Rectal smooth muscle tissue (tissue), 1 donor: ENCODE measurements around the gene FBP1.

Experiments used
- H3K27ac ChIP-seq: one replicate; pipeline ENCODE4 v1.7.0; 2013; ENCODE audit warnings: low read depth, low read length, inconsistent platforms
- H3K27me3 ChIP-seq: one replicate; pipeline ENCODE4 v1.7.0; 2013; ENCODE audit warnings: low read length; ENCODE audit not compliant: control insufficient read depth, insufficient read depth
- H3K36me3 ChIP-seq: one replicate; pipeline ENCODE4 v1.7.0; 2013; ENCODE audit warnings: low read length; ENCODE audit not compliant: control insufficient read depth, insufficient read depth
- H3K4me1 ChIP-seq: one replicate; pipeline ENCODE4 v1.7.0; 2013; ENCODE audit warnings: low read length; ENCODE audit not compliant: control insufficient read depth, insufficient read depth
- H3K4me3 ChIP-seq: one replicate; pipeline ENCODE4 v1.7.0; 2013; ENCODE audit warnings: low read length
- H3K9ac ChIP-seq: one replicate; pipeline ENCODE4 v1.7.0; 2013; ENCODE audit warnings: low read length

Gene FBP1

GRCh38 chr9:94639061-94639998 lies at the start of gene FBP1:
Gene FBP1, minus strand, starts transcription at chr9:94639518. Its CDS starts 208 bp downstream, at chr9:94639310.
- H3K27ac ChIP-seq = no peak within 1 kb of the TSS
- H3K27me3 ChIP-seq = no peaks in the 10 kb centered on the region
- peak within 1 kb of the TSS; percentile 3 for H3K9ac ChIP-seq
- H3K4me3 ChIP-seq = peak within 1 kb of the TSS; percentile 73
- H3K36me3 ChIP-seq = no peaks in the 10 kb centered on the region
- no peaks in the 10 kb centered on the region for H3K4me1 ChIP-seq

GRCh38 chr9:94687451-94687850 lies 48.1 kb upstream of the FBP1 start:
- H3K4me1 ChIP-seq = no peaks in the 10 kb centered on the region
- H3K27me3 ChIP-seq = no peaks in the 10 kb centered on the region
- H3K4me3 ChIP-seq = no peak overlapping the region
- no peaks in the 10 kb centered on the region for H3K36me3 ChIP-seq
- H3K27ac ChIP-seq = no peak overlapping the region
- no peak overlapping the region for H3K9ac ChIP-seq

- Histone ChIP-seq H3K27ac (no peak overlapping the region), H3K9ac (no peak overlapping the region), H3K4me3 (no peak overlapping the region), H3K27me3 (no peaks in the 10 kb centered on the region), H3K4me1 (peaks cover 2% of the 10 kb centered on the region), H3K36me3 (no peaks in the 10 kb centered on the region)
Measured at GRCh38 chr9:94685359-94685758, 46.0 kb upstream of the FBP1 start.

- Histone ChIP-seq H3K4me3 (no peak overlapping the region), H3K27me3 (no peaks in the 10 kb centered on the region), H3K4me1 (peaks cover 2% of the 10 kb centered on the region), H3K27ac (no peak overlapping the region), H3K36me3 (no peaks in the 10 kb centered on the region), H3K9ac (no peak overlapping the region)
Measured at GRCh38 chr9:94681508-94681907, 42.2 kb upstream of the FBP1 start.

- H3K9ac ChIP-seq = no peak overlapping the region
- no peak overlapping the region for H3K27ac ChIP-seq
- H3K36me3 ChIP-seq = no peaks in the 10 kb centered on the region
- H3K27me3 ChIP-seq = no peaks in the 10 kb centered on the region
- peaks cover 2% of the 10 kb centered on the region for H3K4me1 ChIP-seq
- no peak overlapping the region for H3K4me3 ChIP-seq
Measured at GRCh38 chr9:94680621-94681020, 41.3 kb upstream of the FBP1 start.

GRCh38 chr9:94680020-94680419 lies 40.7 kb upstream of the FBP1 start:
- Histone ChIP-seq H3K36me3 (no peaks in the 10 kb centered on the region), H3K9ac (no peak overlapping the region), H3K4me3 (no peak overlapping the region), H3K27me3 (no peaks in the 10 kb centered on the region), H3K4me1 (peaks cover 2% of the 10 kb centered on the region), H3K27ac (no peak overlapping the region)

- Histone ChIP-seq H3K27me3 (no peaks in the 10 kb centered on the region), H3K27ac (no peak overlapping the region), H3K4me3 (no peak overlapping the region), H3K9ac (no peak overlapping the region), H3K36me3 (no peaks in the 10 kb centered on the region), H3K4me1 (peaks cover 2% of the 10 kb centered on the region)
Measured at GRCh38 chr9:94679587-94679986, 40.3 kb upstream of the FBP1 start.

- Histone ChIP-seq H3K9ac (no peak overlapping the region), H3K36me3 (no peaks in the 10 kb centered on the region), H3K27ac (no peak overlapping the region), H3K4me1 (peaks cover 2% of the 10 kb centered on the region), H3K4me3 (no peak overlapping the region), H3K27me3 (no peaks in the 10 kb centered on the region)
Measured at GRCh38 chr9:94677929-94678328, 38.6 kb upstream of the FBP1 start.

GRCh38 chr9:94676446-94677131 lies 37.3 kb upstream of the FBP1 start:
- H3K4me1 ChIP-seq = peaks cover under 1% of the 10 kb centered on the region
- H3K36me3 ChIP-seq = no peaks in the 10 kb centered on the region
- H3K27ac ChIP-seq = no peak overlapping the region
- H3K27me3 ChIP-seq = no peaks in the 10 kb centered on the region
- no peak overlapping the region for H3K9ac ChIP-seq
- no peak overlapping the region for H3K4me3 ChIP-seq

GRCh38 chr9:94675008-94675881 lies 35.9 kb upstream of the FBP1 start:
- no peak overlapping the region for H3K4me3 ChIP-seq
- H3K36me3 ChIP-seq = no peaks in the 10 kb centered on the region
- H3K4me1 ChIP-seq = no peaks in the 10 kb centered on the region
- H3K27ac ChIP-seq = no peak overlapping the region
- H3K27me3 ChIP-seq = no peaks in the 10 kb centered on the region
- no peak overlapping the region for H3K9ac ChIP-seq

GRCh38 chr9:94672811-94673487 lies 33.6 kb upstream of the FBP1 start:
- Histone ChIP-seq H3K4me1 (no peaks in the 10 kb centered on the region), H3K9ac (no peak overlapping the region), H3K36me3 (no peaks in the 10 kb centered on the region), H3K27me3 (no peaks in the 10 kb centered on the region), H3K27ac (no peak overlapping the region), H3K4me3 (no peak overlapping the region)
